HL-60/S4 treated with retinoic acid at 250 ng/mL for 4 days and 3 days (cell line): ENCODE measurements around the gene CCDC134.
"Not testable (repeated sequence)": the region's sequence is repeated elsewhere in the genome, so short reads cannot be mapped to it uniquely, and the experiment has no call there.

Source experiments
- in situ Hi-C: fragments of 300-500 bp; cut with MboI; formaldehyde crosslinking; loops from 2 replicates; pipeline ENCODE4 v1.7.0; 2022; ENCODE audit warnings: low sequenced_read_pairs

The CCDC134 gene

DNA sequence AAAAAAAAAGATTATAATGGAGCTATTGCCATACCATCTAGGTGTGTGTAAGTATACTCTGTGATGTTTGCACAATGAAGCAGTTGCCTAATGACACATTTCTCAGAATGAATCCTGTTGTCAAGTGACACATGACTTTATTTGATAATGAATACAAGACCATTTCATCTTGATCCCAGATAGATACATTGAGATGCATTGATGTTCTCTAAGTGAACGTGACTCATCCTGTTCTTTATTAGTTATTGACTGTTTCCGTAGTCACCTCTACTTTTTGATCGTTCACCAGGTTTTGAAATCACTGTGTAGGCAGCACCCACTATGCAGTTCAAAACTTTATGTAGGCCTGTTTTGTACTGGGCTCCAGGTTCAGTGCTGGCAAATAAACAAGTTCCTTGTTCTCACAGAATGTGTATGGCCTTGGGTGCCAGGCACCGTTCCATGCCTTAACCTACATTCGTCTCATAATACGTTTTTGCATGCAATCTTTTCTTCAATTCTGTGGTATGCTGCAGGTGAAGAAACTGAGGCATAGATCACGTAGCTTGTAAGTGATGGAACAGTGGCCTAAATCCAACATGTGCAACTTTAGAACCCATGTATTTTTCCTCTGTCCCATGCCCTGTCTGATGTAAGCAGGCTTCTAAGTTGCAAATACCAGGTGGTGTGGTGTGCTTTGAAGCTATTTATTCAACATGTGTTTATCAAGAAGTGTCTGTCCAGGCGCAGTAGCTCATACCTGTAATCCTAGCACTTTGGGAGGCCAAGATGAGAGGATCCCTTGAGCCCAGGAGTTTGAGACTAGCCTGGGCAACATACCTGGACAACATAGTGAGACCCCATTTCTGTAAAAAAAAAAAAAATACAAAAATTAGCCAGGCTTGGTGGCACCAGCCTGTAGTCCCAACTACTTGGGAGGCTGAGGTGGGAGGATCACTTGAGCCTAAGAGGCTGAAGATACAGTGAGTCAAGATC, 42.8 kb downstream of the CCDC134 start:
- in situ Hi-C loops, result no loop called here

DNA sequence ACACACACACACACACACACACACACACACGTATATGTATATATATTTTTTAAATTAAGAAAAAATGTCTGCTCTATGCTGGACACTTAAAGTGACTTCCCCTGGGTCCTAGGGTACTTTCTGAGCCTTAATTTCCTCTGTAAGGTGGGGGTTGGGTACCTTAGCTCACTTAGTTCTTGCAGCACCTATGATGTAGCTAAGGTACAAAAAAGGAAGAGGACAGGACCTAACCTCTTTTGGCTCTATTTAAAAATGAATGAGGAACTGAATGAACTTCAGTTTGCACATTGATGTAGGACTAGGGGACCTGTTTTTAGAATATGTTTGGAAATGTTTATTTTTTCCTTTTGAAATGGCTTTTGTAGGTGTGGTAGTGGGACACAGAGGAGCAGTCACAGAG, 43.6 kb downstream of the CCDC134 start:
- in situ Hi-C loops, result no loop called here

DNA sequence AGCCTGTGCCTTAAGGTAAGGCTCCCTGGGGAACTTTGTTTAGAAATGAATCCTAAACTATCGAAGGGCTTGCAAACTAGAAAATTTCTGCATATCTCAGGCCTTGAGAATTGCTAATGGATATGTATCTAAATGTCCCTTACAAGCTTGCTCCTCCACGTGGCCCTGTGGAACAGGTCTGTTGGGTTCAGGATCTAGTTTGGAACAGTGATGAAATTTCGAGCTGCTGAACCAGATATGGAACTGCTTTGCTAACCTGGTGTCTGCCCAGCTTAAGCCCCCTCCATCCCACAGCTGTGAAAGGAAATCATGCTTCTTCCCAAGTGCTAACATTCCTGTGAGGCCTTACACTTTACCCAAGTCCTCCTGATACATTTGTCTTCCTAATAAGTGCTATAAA, 44.0 kb downstream of the CCDC134 start:
- in situ Hi-C loops, result no loop called here

DNA sequence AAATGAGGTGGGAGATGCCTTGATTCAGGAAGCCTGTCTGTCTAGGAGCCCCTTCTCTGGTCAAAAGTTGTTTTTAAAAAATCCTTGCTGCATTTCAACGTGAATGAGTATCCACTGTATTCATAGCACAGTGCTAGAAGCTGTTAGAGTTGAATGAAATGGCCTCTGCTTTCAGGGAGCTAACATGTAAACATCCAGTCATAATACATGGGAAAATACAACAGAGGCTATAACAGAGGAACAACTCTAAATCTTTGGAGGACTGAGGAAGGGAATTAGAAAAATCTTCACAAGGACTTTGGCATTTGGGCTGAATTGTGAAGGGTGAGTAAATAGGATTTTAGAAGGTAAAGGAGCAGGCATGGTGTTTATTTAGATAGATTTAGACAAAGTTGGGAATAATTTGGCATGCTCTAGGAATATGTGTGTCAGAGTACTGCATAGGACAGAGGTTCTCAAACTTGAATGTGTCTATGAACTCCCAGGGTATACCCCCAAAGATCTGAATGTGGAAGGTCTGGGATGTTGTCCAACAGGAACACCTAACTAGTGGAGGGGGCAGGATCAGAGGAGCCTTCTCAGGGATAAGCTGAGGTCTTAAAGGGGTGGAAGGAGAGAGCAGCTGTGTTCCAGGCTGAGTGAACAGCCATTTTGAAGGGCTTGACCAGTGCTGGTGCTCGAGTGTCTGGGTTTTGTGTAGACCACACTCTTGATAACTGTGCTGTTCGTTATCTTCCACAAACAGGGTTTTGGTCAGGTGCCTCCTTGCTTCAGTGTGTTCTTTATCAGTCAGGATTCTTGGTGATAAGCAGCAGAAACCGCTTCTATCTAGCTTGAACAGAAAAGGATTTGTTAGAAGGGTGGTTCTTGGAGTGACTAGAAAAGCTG, 45.1 kb downstream of the CCDC134 start:
- in situ Hi-C loops, result no loop called here

DNA sequence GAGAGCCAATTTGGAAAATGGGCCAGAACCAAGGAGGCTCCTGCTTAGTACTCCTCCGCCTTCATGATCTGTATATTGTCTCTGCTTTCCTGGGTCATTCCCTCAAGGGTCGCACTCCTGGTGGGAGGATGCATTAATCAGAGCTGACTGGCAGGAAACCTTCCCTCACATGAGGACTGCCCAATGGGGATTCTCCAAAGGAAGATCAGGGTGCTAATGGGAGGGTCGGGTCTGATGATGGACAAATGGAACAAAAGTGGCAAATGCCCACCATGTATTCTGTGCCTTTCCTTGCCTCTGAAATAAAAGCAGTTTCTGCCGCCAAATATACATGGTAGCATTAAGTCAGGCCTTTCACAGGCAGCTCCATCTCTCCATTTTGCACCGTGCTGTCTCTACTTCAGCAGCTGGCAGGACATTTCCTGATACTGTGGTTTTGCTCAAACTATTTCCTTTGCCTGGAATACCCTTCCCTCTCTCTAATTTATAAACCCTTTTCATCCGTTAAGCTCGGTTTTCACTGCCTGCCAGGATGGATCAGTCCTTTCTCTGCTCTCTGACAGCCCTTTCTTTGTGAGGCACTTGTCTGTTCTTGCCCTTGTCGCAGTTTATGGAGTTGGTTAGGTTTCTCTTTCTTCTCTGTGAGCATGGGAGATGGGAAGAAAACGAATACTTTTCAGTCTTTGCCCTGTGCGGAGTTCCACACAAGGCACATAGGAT, 45.9 kb downstream of the CCDC134 start:
- in situ Hi-C loops, result no loop called here

DNA sequence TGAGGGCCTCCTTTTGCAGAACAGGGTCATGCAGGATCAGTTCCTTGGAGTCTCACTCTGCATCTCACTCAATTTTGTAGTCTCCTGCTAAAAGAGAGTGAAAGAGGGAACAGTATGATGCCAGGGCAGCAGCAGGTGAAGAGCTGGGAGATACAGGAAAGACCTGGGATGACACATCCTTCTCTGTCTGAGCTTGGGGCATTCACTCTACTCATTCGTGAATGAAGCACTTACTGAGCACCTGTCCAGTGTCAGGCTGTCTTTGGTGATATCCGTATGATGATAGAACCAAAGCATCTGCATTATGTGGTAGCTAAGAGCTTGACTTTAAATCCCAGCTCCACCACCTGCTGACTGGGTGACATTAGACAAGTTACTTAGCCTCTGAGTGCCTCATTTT, 46.8 kb downstream of the CCDC134 start:
- in situ Hi-C loops, result no loop called here

DNA sequence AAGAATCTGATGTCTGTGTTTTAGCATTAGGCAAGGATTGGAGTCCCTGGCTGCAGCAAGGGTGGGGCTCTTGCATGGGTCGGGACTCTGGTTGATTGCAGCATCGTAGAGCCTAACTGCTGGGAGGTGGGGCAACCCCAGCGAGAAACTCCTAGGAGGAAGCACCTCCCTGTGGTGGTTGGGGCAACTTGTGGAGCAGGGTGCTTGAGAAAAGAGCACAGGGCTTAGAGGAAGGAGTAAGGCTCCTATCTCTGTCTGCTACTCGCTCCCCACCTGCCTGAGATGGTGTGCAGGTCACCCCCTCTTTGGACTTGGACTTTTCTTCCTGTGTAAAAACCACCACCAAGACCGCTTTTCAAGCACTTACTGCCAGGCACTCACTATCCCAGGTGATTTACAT, 48.0 kb downstream of the CCDC134 start:
- in situ Hi-C loops, result no loop called here

DNA sequence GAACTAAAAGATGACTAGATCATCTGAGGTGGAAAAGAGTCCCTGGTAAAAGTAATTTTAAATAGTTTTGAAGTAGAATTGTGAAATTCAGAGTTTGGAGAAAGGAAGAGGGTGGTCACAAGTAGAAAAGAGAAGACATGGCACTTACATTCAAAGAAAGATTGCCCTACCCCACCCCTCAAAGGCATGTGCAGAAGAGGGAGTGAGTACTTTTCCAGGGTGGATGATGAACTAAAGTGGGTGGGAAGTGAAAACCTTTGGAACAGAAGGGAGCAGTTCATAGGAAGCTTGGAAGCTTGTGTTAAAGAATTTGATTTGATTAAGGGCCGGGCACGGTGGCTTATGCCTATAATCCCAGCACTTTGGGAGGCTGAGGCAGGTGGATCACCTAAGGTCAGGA, 56.0 kb downstream of the CCDC134 start:
- in situ Hi-C loops, result no loop called here

DNA sequence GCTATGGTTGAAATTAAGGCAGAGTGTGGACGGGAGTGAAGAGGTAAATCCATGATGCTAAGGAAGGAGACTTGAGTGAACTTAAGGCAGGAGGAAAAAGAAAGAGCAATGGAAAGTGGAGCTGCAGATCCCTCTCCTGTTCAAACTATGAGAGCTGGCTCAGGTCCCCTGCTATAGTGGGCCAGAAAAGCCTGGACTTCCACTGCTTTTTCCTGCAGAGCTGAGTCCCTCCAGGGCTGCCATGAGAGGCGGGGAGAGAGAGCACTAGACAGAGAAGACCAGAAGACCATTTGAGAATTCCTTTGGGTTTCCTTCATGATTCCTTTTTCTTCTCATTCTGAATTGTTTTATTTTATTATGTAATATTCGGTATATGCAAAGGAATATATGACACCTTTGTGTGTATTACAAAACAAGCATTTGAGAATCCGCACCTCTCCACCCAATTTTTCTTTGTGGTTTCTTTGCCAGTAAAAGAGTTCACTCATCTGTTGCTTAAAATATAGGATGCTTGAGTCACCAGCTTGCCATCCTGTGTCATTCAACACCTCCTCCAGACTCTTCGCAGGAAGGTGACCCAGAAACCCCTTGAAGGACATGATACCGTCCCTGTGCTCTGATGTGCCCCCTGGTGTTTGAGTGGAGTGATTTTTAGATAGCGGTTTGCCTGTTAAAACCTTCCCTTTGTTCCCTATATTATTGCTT, 56.8 kb downstream of the CCDC134 start:
- in situ Hi-C loops, result no loop called here

DNA sequence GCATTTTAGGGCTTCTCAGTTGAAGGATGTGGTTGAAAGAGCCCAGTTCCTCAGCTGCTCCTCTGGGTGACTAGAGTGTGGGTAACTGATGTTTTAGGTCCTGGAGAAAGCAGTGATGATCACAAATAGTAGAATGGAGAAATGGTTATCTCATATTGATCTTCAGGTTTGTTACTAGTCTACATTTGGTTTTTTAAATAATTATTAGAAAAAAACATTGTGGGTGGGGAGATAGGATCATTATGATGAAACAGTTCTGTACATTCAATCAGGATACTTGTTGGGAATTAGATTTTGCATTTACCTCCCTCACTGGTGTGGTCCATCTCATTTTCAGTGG, 57.4 kb downstream of the CCDC134 start:
- in situ Hi-C loops, result no loop called here

DNA sequence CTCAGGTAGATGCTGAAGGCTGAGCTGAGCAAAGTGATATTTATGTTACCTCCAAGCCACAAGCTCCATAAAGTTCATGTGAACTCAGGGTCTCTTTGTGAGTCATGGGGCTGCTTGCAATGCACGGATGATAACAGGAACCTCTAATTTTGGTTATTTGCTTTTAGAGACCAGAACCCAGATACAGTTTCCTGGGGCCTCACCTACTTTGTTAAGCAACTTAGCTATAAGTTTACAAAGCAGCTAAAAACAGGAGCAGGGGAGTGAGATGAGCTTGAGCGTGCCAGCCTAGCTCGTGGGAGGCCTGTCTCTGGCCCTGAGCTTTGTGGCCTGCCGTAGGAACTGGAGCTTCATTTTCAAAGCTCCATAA, 61.7 kb downstream of the CCDC134 start:
- in situ Hi-C loops, result no loop called here

DNA sequence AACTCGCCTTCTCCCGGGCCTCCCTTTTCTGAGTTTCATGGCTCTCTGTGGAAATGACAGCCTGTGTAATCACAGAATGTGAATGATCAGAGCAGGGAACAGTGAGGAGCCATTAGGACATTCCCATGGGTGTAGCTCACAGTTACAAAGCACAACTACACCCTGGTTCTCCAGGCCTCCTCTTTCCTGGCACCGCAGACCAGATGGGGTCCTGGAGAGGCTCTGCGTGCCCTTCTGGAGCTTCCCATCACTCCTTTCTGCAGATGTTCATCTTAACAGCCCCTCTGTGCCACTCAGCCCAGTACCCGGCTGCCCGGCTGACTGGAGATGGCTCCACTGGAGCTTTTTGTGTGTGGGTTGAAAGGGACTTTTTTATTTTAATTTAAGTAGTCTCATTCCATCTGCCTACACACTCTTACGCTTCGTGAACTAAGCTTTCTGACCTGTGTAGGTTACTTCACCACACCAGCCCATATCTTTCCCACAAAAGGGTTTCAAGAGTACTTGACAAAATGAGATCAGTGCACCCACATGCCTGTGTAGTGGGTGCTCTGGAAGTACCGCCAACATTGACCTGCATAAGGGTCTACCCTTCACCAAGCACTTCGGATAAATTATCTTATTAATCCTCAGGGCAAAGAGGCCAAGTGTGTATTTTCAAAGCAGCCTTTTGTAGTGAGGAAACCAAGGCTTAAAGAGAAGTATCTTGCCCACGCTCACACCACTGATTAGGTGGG, 62.2 kb downstream of the CCDC134 start:
- in situ Hi-C loops, result no loop called here

DNA sequence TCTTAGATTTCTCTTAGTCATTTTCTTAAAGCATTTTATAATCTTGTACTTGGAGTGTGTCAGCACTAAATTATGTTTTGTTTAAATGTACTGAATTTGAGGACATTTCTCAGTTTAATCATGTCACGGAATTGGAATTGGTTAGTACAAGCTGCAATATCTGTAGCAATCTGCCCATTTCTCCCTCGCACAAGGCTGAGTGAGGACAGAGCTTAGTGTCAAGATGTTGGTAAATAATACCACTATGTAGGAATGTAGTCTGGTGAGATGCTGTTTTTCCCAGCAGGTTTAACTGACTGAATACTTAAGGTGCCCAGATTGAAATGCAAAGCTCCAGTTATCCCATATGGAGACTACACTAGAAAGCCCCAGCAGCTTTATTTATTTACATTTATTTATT, 63.0 kb downstream of the CCDC134 start:
- in situ Hi-C loops, result no loop called here

DNA sequence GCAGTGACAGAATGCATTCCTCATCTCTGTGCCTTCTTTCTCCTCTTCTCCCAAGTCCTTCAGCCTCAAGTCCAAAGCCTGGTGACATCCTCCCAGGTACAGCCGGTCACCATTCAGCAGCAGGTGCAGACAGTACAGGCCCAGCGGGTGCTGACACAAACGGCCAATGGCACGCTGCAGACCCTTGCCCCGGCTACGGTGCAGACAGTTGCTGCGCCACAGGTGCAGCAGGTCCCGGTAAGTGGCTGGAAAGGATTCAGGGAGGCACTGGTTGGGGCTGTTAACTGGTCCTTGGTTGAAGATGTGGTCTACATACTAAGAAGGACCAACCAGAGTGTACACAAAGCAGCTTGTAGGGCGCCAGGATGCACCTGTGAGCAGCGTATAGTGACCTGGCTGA, 68.1 kb downstream of the CCDC134 start:
- in situ Hi-C loops, result no loop called here

DNA sequence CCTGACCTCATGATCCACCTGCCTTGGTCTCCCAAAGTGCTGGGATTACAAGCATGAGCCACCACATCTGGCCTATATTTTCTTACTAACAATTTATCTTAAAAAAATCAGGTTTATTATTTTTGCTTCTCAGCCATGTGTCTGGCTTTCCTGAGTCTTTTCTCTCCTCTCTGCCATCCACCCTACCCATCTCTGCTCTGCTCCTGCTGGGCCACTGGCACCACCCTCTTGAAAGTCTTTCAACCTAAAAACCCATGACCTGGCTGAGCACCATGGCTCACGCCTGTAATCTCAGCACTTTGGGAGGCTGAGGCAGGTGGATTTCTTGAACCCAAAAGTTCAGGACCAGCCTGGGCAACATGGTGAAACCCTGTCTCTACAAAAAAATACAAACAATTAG, 69.6 kb downstream of the CCDC134 start:
- in situ Hi-C loops, result not testable (repeated sequence)

DNA sequence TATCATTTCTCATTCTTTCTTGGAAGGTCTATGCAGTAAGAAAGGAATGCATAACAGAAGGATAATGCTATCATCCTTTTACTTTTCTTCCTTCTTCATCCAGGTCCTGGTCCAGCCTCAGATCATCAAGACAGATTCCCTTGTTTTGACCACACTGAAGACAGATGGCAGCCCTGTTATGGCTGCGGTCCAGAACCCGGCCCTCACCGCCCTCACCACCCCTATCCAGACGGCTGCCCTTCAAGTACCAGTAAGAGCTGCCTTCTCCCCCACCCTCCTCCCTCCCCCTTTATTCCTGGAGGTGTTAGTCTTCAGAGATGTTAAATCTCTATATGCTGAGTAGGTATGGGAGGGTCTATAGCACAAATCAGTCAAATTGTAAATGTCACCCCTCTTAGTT, 70.3 kb downstream of the CCDC134 start:
- in situ Hi-C loops, result no loop called here

DNA sequence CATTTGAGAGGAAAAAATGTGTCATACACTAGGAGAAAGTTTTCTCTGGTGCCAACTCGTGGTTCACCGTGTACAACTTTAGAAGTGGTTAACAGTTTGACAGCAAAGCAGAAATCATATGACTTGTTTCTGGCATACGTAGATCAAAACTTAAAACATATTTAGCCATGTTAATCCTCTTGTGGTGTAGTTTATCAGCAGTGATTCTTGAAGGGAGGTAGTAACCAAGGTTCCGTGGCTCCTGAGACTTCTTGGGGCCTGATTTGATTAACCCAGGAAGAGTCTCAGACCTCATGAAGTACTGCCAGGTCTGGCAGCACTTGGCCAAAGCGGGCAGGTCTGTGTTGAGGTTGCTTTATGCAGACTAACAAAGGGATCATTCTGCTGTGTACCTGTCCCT, 72.9 kb downstream of the CCDC134 start:
- in situ Hi-C loops, result no loop called here

DNA sequence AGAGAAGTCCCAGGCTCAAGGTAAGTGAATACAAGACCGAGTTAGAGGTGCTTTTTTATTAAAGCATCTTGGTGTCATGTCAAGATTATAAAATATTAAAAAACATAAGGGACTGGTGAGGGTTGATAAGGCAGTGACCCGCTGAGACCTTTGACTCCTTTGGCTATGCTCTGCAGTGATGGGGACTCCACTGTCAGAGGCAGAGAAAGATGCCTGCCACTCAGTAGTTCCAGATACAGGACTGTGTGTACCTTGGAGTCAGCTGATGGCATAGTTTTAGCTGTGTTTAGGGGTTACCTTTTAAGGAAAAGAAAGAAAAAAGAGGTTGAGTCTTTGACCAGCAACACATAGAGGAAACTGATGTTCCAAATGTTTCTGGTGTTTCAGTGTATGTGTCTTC, 73.6 kb downstream of the CCDC134 start:
- in situ Hi-C loops, result no loop called here

DNA sequence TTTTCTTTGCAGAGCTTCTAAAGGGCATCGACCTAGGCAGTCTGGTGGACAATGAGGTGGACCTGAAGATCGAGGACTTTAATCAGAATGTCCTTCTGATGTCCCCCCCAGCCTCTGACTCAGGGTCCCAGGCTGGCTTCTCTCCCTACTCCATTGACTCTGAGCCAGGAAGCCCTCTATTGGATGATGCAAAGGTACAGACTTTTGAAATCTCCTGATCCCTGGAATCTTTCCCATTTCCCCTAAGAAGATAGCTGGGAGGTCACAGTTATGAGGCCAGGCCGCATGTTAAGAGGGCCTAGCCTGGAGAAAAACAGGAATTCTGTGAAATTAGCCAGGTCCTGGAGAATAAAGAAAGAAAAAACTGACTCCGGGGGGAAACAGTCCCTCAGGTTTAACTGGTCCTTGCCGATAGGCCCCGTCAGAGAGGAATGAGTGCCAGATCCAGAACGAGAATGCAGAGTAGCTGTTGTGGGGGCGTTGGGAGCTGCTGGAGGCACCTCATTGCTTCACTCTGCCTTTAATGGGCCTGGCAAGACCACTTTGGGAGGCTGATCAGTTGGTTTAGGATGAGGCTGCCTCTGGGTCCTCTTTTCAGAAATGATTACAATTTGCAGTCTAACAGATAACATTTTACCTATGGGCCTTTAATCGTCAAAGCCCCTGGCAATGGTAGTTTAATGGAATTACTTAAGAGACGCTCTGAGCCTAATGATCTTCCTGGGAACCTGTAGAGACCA, 75.2 kb downstream of the CCDC134 start:
- in situ Hi-C loops, result no loop called here
